MM.1S (cell line): ENCODE results near the gene KSR2.

Experiments used
- EZH2 ChIP-seq: fragments of 300-600 bp; sonication (generic); optimal IDR thresholded peaks from 2 replicates; pipeline ENCODE3; 2017; ENCODE audit warnings: low read depth, mild to moderate bottlenecking, antibody characterized with exemption, low read length, mixed read lengths
- EZH2phosphoT487 ChIP-seq: fragments of 300-600 bp; sonication (generic); IDR thresholded peaks from 2 replicates; pipeline ENCODE4 v1.6.1; 2018; ENCODE audit warnings: antibody characterized with exemption, low read length
- TF ChIP-seq, protein P1 (sequence below): fragments of 300-600 bp; sonication (generic); IDR thresholded peaks from 2 replicates; pipeline ENCODE4 v1.5.1; 2016; ENCODE audit warnings: antibody characterized with exemption, low read length, mixed read lengths

DNA sequence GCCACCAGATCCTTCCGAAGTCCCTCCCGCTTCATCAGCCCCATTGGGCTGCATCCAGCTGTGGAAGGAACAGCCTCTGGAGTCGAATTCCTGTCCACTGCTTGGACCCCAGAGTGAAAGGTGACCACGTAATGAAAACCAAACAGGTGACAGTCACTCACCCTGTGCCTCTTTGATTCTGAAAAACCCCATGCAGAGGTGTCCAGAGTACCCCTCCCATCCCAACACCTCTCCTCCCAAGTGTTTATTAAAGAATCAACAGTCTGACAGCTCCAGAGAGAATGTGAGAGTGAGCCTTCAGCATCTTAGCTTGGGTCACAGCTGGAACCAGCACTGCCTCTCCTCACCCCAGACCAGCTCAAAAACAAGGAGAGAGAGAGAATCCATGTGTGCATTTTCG is 428.8 kb downstream of the KSR2 start:
- TF ChIP-seq, protein P1, sequence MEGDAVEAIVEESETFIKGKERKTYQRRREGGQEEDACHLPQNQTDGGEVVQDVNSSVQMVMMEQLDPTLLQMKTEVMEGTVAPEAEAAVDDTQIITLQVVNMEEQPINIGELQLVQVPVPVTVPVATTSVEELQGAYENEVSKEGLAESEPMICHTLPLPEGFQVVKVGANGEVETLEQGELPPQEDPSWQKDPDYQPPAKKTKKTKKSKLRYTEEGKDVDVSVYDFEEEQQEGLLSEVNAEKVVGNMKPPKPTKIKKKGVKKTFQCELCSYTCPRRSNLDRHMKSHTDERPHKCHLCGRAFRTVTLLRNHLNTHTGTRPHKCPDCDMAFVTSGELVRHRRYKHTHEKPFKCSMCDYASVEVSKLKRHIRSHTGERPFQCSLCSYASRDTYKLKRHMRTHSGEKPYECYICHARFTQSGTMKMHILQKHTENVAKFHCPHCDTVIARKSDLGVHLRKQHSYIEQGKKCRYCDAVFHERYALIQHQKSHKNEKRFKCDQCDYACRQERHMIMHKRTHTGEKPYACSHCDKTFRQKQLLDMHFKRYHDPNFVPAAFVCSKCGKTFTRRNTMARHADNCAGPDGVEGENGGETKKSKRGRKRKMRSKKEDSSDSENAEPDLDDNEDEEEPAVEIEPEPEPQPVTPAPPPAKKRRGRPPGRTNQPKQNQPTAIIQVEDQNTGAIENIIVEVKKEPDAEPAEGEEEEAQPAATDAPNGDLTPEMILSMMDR, result no peak
- TF ChIP-seq EZH2 (no peak), EZH2phosphoT487 (no peak)
